A549 (cell line): ENCODE data around the gene WNT3A.

ENCODE experiments used
- CBX2 ChIP-seq: fragments of 200-600 bp; sonication (generic); IDR thresholded peaks from 2 replicates; pipeline ENCODE4 v1.6.1; 2016; ENCODE audit warnings: low read depth, mild to moderate bottlenecking, borderline replicate concordance
- CEBPB ChIP-seq, 2 experiments: fragments of >200 bp in 1 of 2; sonication (Bioruptor Twin) in 1 of 2; formaldehyde crosslinking in 1 of 2; IDR thresholded peaks; 2 replicates each; pipeline ENCODE4 v1.6.1; 2012 to 2016
- CHD2 ChIP-seq: fragments of 150-350 bp; IDR thresholded peaks from 2 replicates; pipeline ENCODE4 v1.6.1; 2014; ENCODE audit warnings: low read length; ENCODE audit not compliant: partially characterized antibody
- CHD4 ChIP-seq: fragments of 200-600 bp; sonication (generic); IDR thresholded peaks from 2 replicates; pipeline ENCODE4 v1.6.1; 2016; ENCODE audit warnings: antibody characterized with exemption, mild to moderate bottlenecking, borderline replicate concordance
- EP300 ChIP-seq, 2 experiments: fragments of >200 bp; sonication (Bioruptor Twin); formaldehyde crosslinking; IDR thresholded peaks; 2 replicates in 1 of 2; 3 replicates in 1 of 2; pipeline ENCODE4 v1.6.1; 2016 to 2017
- HMGXB4 ChIP-seq: fragments of 250-450 bp; sonication (Bioruptor Pico); IDR thresholded peaks from 2 replicates; pipeline ENCODE4 v1.5.0; 2021; ENCODE audit warnings: mild to moderate bottlenecking, moderate library complexity, borderline replicate concordance
- MYC ChIP-seq: IDR thresholded peaks from 2 replicates; pipeline ENCODE4 v1.6.1; 2012; ENCODE audit warnings: mild to moderate bottlenecking, inconsistent platforms, low read length, improper control_type of control experiment, borderline replicate concordance
- PBX3 ChIP-seq: IDR thresholded peaks from 2 replicates; pipeline ENCODE4 v1.6.1; 2012
- POLR2A ChIP-seq: IDR thresholded peaks from 2 replicates; pipeline ENCODE4 v1.6.1; 2012; ENCODE audit warnings: mild to moderate bottlenecking, low read length
- RCOR1 ChIP-seq: fragments of 150-350 bp; IDR thresholded peaks from 2 replicates; pipeline ENCODE4 v1.6.1; 2014; ENCODE audit warnings: antibody characterized with exemption, low read length, low read depth
- TP53 ChIP-seq: fragments of 250-450 bp; sonication (Bioruptor Pico); IDR thresholded peaks from 2 replicates; pipeline ENCODE4 v1.5.0; 2021; ENCODE audit warnings: mild to moderate bottlenecking, moderate library complexity
- TF ChIP-seq, protein P1 (sequence below): fragments of >200 bp; sonication (Bioruptor Twin); formaldehyde crosslinking; IDR thresholded peaks from 3 replicates; pipeline ENCODE4 v1.5.1; 2016

DNA sequence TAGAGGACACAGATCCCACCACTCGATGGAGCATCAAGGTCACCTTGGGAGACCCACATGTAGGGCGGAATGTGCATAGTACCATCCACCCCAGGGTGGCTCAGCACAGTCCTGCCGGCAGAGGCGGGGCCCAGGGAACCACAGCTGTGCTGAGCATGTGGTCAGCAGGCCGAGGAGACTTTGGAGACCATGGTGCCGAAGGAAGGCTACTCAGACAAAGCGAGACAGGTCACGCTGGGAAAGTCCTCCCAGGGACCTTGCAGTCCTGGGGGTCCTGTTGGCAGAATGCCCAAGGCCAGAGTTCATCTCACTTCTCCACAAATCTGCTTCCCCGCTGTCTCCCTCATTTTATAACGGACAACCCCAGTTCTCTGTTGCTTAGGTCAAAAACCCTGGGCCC, 22.5 kb downstream of the WNT3A start:
- TF ChIP-seq, protein P1, sequence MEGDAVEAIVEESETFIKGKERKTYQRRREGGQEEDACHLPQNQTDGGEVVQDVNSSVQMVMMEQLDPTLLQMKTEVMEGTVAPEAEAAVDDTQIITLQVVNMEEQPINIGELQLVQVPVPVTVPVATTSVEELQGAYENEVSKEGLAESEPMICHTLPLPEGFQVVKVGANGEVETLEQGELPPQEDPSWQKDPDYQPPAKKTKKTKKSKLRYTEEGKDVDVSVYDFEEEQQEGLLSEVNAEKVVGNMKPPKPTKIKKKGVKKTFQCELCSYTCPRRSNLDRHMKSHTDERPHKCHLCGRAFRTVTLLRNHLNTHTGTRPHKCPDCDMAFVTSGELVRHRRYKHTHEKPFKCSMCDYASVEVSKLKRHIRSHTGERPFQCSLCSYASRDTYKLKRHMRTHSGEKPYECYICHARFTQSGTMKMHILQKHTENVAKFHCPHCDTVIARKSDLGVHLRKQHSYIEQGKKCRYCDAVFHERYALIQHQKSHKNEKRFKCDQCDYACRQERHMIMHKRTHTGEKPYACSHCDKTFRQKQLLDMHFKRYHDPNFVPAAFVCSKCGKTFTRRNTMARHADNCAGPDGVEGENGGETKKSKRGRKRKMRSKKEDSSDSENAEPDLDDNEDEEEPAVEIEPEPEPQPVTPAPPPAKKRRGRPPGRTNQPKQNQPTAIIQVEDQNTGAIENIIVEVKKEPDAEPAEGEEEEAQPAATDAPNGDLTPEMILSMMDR, result no peak
- TF ChIP-seq CHD2 (no peak), POLR2A (no peak), CBX2 (no peak), CEBPB (IDR thresholded peaks at IDR 0.05) (no peak), EP300 (IDR thresholded peaks at IDR 0.05) (no peak), MYC (no peak), RCOR1 (no peak), HMGXB4 (no peak), TP53 (CRISPR knock-in tag) (no peak), CHD4 (no peak), PBX3 (no peak)
